Vagina (tissue), 2 donors: ENCODE results near the gene HOXB6. TPM values are rescaled to one million over a fixed set of nuclear protein-coding genes. Genes with fewer than 3 reads are reported as not detected.
A peak's percentile ranks its signal among the peaks of the same experiment; 100 is the strongest.

Source experiments
- DNase-seq, 2 donors: peaks; one replicate each; pipeline ENCODE4 v3.0.0-alpha.2; 2017; ENCODE audit errors: extremely low spot score in 2 of 2
- H3K27ac ChIP-seq: fragments of 200-600 bp; sonication (generic); one replicate; pipeline ENCODE4 v1.5.1; 2019
- H3K27me3 ChIP-seq: fragments of 200-600 bp; sonication (generic); one replicate; pipeline ENCODE4 v1.5.1; 2019
- H3K36me3 ChIP-seq, 2 donors: fragments of 200-600 bp; sonication (generic); one replicate each; pipeline ENCODE4 v1.5.1; 2017 to 2019
- H3K4me1 ChIP-seq: fragments of 200-600 bp; sonication (generic); one replicate; pipeline ENCODE4 v1.5.1; 2019
- H3K4me3 ChIP-seq, 2 donors: fragments of 200-600 bp; sonication (generic); 1 replicate in 1 of 2; 2 replicates in 1 of 2; pipeline ENCODE4 v1.5.1; 2016 to 2019
- H3K9me3 ChIP-seq: fragments of 200-600 bp; sonication (generic); one replicate; pipeline ENCODE4 v1.5.1; 2019
- CTCF ChIP-seq, 3 experiments: fragments of 450-650 bp in 2 of 3; fragments of 200-600 bp in 1 of 3; sonication (generic) in 1 of 3; IDR thresholded peaks; one replicate each; pipeline ENCODE4 v1.5.1; 2017 to 2019; ENCODE audit warnings: antibody characterized with exemption in 3 of 3, mild to moderate bottlenecking in 2 of 3, moderate library complexity in 2 of 3
- POLR2A ChIP-seq, 2 donors: fragments of 450-650 bp; IDR thresholded peaks; one replicate each; pipeline ENCODE4 v1.6.1; 2017; ENCODE audit warnings: antibody characterized with exemption in 2 of 2, mild to moderate bottlenecking in 2 of 2, moderate library complexity in 2 of 2
- POLR2AphosphoS5 ChIP-seq, 2 donors: sonication (generic); formaldehyde crosslinking; IDR thresholded peaks; one replicate each; pipeline ENCODE4 v1.9.0; 2017; ENCODE audit warnings: antibody characterized with exemption in 2 of 2, mild to moderate bottlenecking in 2 of 2, low read depth in 1 of 2; ENCODE audit not compliant: insufficient read depth in 1 of 2
- intact Hi-C: fragments of 100-400 bp; cut with DNase I; formaldehyde crosslinking; loops from one replicate; pipeline ENCODE4 v1.15.1; 2023
- total RNA-seq: library from RNA; depleted of rRNA; stranded (reverse); fragments of >200 nt; gene quantifications from one replicate; pipeline ENCODE4 v1.2.3, GENCODE V29; 2016

The HOXB6 gene
- total RNA-seq, 1 donor from 2014 or later, result 1.2 TPM

GRCh38 chr17:48595278-48595999 is 9.3 kb downstream of the HOXB6 start:
- Histone ChIP-seq H3K27ac (no peak overlapping the region), H3K4me3 (no peak overlapping the region), H3K4me1 (peaks cover 34% of the 10 kb centered on the region), H3K9me3 (no peaks in the 10 kb centered on the region), H3K36me3 (no peaks in the 10 kb centered on the region), H3K27me3 (peaks cover 6% of the 10 kb centered on the region)
- TF ChIP-seq POLR2A (IDR thresholded peaks at IDR 0.05) (no peak), POLR2AphosphoS5 (IDR thresholded peaks at IDR 0.05; ENCODE audit: insufficient read depth in 1 of 2, low read depth in 1 of 2) (no peak), CTCF (IDR thresholded peaks at IDR 0.05) (no peak)
- intact Hi-C loops, result loop anchor here (5.0 to 10.0 kb wide), 2 partner anchors 258 to 571 kb away; no protein-coding TSS in a partner anchor
- DNase-seq, result no peak

GRCh38 chr17:48594538-48595277 is 10.1 kb downstream of the HOXB6 start:
- intact Hi-C loops, result loop anchor here (5.0 to 10.0 kb wide), 2 partner anchors 257 to 570 kb away; no protein-coding TSS in a partner anchor
- Histone ChIP-seq H3K4me3 (no peak overlapping the region), H3K27me3 (peaks cover 6% of the 10 kb centered on the region), H3K9me3 (no peaks in the 10 kb centered on the region), H3K4me1 (peaks cover 34% of the 10 kb centered on the region), H3K27ac (no peak overlapping the region), H3K36me3 (no peaks in the 10 kb centered on the region)
- TF ChIP-seq POLR2A (IDR thresholded peaks at IDR 0.05) (no peak), CTCF (IDR thresholded peaks at IDR 0.05) (no peak), POLR2AphosphoS5 (IDR thresholded peaks at IDR 0.05; ENCODE audit: insufficient read depth in 1 of 2, low read depth in 1 of 2) (no peak)
- no peak for DNase-seq

DNA sequence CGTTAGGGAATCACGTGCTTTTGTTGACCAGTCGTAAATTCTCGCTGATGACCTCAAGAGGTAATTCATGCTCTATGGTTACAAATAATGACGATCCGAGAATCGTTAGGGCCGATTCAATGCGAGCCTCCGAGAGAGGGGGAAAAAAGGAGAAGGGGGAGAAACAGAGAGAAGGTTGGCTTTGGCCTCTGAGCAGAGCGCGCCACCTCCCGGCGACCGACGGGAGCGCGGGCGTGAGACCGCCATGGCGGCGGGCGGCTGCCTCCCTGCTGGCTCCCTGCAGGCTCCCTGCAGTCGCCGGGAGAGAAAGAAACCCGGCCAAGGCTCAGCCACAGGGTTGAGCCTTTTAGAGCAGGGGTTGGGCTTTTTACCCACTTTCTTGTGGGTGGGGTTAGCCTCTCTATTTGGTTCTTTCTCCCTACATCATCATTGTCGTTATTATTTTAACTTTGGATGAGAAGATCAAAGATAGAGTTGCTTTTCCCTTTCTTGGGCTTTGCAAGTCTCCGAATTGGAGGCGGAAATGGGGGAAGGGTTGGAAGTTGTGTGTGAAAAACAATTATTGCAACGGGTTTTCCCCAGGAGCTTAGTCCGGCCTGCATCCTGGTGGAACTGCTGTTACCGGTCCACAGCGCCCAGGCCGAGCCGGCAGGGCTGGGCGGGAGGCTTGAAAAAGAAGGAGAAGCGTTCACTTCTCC is 10.8 kb downstream of the HOXB6 start:
- TF ChIP-seq POLR2AphosphoS5 (IDR thresholded peaks at IDR 0.05; ENCODE audit: insufficient read depth in 1 of 2, low read depth in 1 of 2) (no peak), CTCF (IDR thresholded peaks at IDR 0.05) (peak in 2 of 3 experiments; percentile 70 to 75), POLR2A (IDR thresholded peaks at IDR 0.05) (no peak)
- peak overlapping the region in 1 of 2 donors; percentile 11 for H3K4me3 ChIP-seq
- H3K9me3 ChIP-seq, result no peaks in the 10 kb centered on the region
- peaks cover 6% of the 10 kb centered on the region for H3K27me3 ChIP-seq
- no peaks in the 10 kb centered on the region for H3K36me3 ChIP-seq
- DNase-seq, result no peak
- H3K27ac ChIP-seq, result no peak overlapping the region
- peaks cover 34% of the 10 kb centered on the region for H3K4me1 ChIP-seq
- intact Hi-C loops, result loop anchor here (10.0 kb wide), 1 partner anchor 569 kb away; no protein-coding TSS in a partner anchor

DNA sequence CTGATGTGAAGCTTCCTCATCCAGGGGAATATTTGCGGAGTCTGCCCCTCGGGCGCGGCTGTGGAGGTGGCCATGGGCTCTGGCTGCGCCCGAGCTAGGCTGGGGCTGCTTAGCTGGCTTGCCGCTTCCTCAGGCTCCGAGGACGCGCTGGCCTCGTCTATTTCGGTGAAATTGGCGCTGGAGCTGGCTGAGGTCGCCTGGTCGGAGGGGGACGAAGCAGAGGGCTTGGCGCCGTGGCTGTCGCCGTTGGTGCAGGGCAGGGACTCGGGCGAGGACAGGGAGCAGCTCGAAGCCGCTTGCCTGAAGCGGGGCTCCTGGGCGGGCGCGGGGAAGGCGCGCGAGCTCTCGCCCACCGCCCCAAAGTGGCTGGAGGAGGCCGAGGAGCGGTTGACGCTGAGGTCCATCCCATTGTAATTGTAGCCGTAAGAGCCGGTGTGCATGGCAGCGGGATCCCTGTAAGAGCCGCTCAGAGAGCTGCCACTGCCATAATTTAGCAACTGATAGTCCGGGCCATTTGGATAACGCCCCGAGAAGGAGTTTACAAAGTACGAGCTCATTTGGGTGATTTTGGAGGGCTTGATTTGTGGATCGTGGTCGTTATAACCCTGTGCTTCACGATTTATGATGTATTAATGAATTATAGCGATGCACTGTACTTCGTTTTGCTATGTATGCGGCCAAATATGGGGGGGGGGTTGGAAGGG is 11.5 kb downstream of the HOXB6 start, which contains the start of gene HOXB5:
HOXB5 (minus strand) TSS at position 654 of the 704 bp plus-strand sequence; CDS start at position 557, 97 bp downstream.
- peaks cover 6% of the 10 kb centered on the region for H3K27me3 ChIP-seq
- intact Hi-C loops, result loop anchor here (10.0 kb wide), 1 partner anchor 568 kb away; no protein-coding TSS in a partner anchor

More for the DNA sequence above, 11.5 kb downstream of the HOXB6 start, which contains the start of gene HOXB5:
- no peak for DNase-seq
- peaks cover 28% of the 10 kb centered on the region for H3K4me1 ChIP-seq
- H3K36me3 ChIP-seq, result no peaks in the 10 kb centered on the region
- no peak within 1 kb of the TSS for H3K27ac ChIP-seq
- TF ChIP-seq POLR2A (IDR thresholded peaks at IDR 0.05), result no peak
- TF ChIP-seq POLR2AphosphoS5 (IDR thresholded peaks at IDR 0.05; ENCODE audit: insufficient read depth in 1 of 2, low read depth in 1 of 2), result no peak
- TF ChIP-seq CTCF (IDR thresholded peaks at IDR 0.05), result no peak
- H3K9me3 ChIP-seq, result no peaks in the 10 kb centered on the region
- peak within 1 kb of the TSS in 1 of 2 donors; percentile 11 for H3K4me3 ChIP-seq
